ENCODE data around the gene FERMT1.

GRCh38 chr20:6130045-6130444, 7.2 kb upstream of the FERMT1 start:
- TF ChIP-seq CTCF (IDR thresholded peaks at IDR 0.05) (no peak), EZH2 (IDR thresholded peaks at IDR 0.05) (no peak)

All from neural progenitor cell (in vitro differentiated cells).